Medulla oblongata (tissue), 1 donor: ENCODE results near the gene DKK3.

Experiments
- DNase-seq: peaks from one replicate; pipeline ENCODE4 v3.0.0-alpha.2; 2015; ENCODE audit errors: extremely low spot score

The DKK3 gene

DNA sequence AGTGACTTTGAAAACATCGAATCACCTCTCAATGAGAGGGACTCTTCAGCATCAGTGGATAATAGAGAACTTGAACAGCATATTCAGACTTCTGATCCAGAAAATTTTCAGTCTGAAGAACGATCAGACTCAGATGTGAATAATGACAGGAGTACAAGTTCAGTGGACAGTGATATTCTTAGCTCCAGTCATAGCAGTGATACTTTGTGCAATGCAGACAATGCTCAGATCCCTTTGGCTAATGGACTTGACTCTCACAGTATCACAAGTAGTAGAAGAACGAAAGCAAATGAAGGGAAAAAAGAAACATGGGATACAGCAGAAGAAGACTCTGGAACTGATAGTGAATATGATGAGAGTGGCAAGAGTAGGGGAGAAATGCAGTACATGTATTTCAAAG is 65.8 kb downstream of the DKK3 start:
- no peak for DNase-seq

DNA sequence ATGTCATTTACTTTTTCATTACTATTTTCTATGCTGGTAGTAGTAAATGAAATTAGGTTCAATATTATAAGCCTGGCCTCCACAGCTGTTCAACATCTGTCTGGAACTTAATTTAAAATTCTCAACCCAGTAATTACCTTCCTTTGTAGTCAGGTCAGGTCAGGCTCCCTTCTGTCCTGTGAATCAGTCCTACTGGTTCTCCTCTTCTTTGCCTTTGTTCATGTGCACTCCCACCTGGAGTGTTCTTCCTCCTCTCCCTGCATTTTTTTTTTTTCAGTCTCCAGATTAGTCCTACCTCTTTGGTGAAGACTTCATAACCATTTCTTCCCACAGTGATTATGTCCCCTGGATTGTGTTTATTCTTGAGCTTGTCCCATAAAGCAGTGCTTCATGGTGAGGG is 67.9 kb downstream of the DKK3 start:
- no peak for DNase-seq

DNA sequence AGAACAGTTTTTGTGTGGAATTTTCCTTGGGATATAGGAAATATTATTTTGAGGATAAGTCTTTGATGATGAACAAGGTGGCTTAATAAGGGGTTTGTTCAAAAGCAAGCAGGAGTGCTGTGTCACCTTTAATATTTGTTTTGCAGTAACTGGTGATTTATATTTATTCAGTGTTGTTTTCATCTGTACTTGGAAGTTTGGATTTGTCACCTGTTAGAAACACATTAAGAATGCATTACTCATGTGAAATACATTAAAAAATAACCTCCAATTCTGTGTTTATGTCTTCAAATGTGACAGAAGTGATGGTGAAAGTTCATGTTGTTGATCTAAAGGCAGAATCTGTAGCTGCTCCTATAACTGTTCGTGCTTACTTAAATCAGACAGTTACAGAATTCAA is 70.5 kb downstream of the DKK3 start:
- DNase-seq, result no peak

DNA sequence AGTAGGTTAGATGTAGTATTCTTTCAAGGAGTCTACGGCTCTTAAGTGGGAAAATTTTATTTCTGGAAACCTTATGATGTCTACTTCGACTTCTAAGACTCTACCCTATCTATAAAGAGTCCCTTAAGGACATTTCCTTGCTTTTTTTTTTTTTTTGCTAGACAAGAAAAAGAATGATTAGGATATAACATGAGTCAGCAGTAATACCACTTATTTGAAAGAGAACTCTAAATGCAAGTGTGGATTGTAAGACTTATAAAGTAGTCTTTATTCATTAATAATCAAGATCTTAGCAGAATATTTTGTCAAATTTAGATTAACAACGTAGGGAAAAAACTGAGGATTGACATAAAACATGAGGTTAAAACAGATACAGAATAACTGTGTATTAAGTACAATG is 71.0 kb downstream of the DKK3 start:
- DNase-seq, result no peak

DNA sequence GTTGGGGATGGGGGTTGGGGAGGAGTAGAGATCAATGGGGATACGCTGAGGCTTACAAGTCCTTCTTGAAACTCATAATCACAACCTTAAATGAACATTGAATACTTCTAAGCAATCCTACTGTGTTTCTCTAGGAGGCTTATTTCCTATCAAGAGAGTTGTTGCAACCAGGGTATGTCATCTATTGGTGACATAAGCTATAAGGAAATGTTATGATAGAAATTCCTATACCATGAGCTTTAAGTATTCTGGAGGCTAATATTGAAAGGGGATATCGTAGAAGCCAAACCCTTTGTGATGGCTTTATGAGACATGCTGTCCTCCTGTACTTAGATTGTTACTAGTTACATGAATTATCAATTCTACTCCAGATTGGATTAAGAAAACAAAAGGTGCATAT is 72.9 kb downstream of the DKK3 start:
- DNase-seq, result no peak

DNA sequence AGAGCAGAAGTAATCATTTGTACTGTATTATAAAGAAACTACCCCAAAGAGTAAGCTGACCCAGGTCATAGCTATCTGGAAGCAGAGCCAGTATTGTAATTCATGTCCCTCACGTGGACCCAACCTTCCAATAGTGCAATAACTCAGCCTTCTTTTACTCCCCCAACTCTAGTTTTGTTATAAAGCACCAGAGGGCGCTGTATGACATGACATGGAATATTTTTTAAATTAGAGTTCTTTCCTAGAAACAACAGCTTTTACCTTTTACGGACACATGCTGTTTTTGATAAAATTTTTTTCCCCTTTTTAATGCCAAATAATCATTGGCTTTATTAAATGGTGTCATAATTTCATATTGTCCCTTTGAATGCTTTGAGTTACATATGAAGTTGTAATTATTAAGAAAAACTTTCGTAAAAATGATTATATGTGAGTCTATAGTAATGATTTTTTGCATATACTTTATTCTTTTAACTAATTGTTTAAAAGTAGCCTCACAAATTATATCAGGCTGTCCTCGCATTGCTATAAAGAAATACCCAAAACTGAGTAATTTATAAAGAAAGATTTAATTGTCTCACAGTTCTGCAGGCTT is 76.9 kb downstream of the DKK3 start:
- peak; percentile 78 for DNase-seq

DNA sequence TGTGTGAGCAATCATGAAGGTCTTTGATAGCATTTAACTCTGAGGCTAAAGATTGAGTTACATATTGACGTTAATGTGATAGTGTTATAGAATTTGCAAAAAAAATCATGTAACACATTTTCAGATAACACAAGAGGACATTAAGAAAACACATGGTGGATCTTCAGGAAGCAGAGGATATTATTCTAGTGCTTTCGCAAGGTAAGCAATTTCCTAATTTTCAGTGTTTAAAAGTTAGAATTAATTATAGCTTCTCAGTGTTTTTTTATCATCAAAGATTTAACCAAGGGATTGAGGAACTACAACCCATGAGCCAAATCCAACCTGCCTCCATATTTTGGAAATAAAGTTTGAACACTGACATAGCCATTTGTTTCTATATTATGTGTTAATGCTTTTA is 78.5 kb downstream of the DKK3 start:
- DNase-seq, result no peak

DNA sequence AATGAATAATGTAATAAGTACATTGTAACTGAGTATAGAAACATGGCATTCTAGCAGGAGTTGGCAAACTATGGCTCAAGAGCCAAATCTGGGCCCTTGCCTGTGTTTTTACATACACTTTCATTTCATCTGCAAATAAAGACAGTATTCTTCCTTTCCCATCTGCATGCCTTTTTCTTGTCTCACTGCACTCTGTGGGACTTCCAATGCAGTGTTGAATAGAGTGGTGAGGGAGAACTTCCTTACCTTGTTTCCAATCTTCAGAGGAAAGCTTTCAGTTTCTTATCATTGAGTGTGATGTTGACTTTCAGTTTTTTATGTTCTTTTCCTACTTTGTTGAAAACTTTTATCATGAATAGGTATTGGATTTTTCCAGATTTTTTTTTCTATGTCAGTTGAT is 84.6 kb downstream of the DKK3 start:
- peak; percentile 7 for DNase-seq

DNA sequence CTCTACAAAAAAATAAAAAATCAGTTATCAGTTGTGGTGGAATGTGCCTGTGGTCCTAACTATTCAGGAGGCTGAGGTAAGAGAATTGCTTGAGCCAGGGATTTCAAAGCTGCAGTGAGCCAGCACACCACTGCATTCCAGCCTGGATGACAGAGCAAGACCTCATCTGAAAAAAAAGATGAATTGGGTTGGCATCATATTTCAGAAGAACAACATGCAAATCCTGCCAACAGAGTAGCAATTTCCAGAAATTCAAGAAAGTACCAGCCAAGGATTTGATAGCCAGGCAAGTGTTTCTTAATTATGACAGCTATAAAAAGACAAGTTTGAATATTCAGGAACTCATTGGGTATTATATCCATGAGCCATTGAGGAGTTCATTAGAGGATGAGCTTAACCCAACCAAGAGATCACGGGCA is 91.4 kb downstream of the DKK3 start:
- no peak for DNase-seq

DNA sequence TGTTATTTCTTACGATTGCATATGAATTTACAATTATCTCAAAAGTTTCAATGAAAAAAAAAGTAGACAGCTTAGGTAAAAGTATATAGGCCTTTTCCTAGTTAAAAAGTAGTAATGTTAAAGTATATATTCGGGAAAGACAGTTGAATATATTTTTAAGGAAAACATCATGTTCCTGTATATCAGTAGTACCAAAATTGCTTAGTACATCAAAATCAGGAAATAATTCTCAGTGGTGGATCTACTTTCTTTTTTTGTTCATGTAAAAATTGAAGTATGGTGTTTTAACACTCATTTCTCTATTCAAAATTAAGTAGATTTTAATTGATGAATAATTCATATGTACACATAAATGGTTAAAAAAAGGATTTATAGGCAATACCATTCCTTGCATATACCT is 92.8 kb downstream of the DKK3 start:
- no peak for DNase-seq

DNA sequence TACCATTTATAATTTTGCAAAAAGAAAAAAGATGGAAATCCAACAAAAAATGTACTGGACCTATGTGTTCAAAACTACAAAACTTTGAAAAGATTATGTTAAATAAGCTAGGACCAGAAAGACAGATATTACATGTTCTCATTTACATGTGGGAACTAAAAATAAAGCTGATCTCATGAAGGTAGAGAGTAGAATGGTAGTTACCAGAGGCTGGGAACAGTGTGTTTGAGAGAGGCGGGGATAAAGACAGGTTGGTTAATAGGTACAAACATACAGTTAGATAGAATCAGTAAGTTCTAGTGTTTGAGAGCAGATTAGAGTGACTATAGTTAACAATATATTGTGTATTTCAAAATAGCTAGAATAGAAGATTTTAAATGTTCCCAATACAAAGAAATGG is 95.0 kb downstream of the DKK3 start:
- DNase-seq, result no peak
